ENCODE results near the gene IGFL4. TPM values are rescaled to one million over a fixed set of nuclear protein-coding genes. Genes with fewer than 3 reads are reported as not detected.

Gene IGFL4
- polyA plus RNA-seq, 3 donors = 0.28 to 1.3 (median 0.97) TPM

- DNase-seq = peak; percentile 100
Measured at GRCh38 chr19:45994998-45995714, 45.6 kb downstream of the IGFL4 start, which contains the start of gene CCDC61. Gene CCDC61 (plus strand): TSS chr19:45995467. CDS start chr19:46003019, 7,552 bp downstream.

GRCh38 chr19:45994456-45994997 lies 46.3 kb downstream of the IGFL4 start:
- DNase-seq = no peak

- DNase-seq = no peak
Measured at GRCh38 chr19:45990113-45990728, 50.6 kb downstream of the IGFL4 start.

Other genes with a start within 250 kb of the IGFL4 start
- gene DMWD, start 248.2 kb downstream of the IGFL4 start, polyA plus RNA-seq (ENCODE audit: insufficient read length in 3 of 3) = 10 to 100 TPM; 36.1 to 47.1 (median 41.3) TPM
- not detected for gene RSPH6A, start 225.7 kb downstream of the IGFL4 start, polyA plus RNA-seq (ENCODE audit: insufficient read length in 3 of 3)
- 10 to 100 TPM; 60.4 to 72.1 (median 66.5) TPM for gene SYMPK, start 177.9 kb downstream of the IGFL4 start, polyA plus RNA-seq (ENCODE audit: insufficient read length in 3 of 3)
- under 1 TPM; 0.15 to 0.26 (median 0.21) TPM for gene FOXA3, start 176.7 kb downstream of the IGFL4 start, polyA plus RNA-seq (ENCODE audit: insufficient read length in 3 of 3)
- gene IRF2BP1, start 154.9 kb downstream of the IGFL4 start, polyA plus RNA-seq (ENCODE audit: insufficient read length in 3 of 3) = 10 to 100 TPM; 20.3 to 32.8 (median 27.2) TPM
- gene MYPOP, start 138.4 kb downstream of the IGFL4 start, polyA plus RNA-seq (ENCODE audit: insufficient read length in 3 of 3) = 1 to 10 TPM; 4.9 to 6.5 (median 5.7) TPM
- gene NANOS2, start 126.2 kb downstream of the IGFL4 start, polyA plus RNA-seq (ENCODE audit: insufficient read length in 3 of 3) = not detected
- 1 to 10 TPM; 3.6 to 5.3 (median 4.4) TPM for gene NOVA2, start 67.1 kb downstream of the IGFL4 start, polyA plus RNA-seq (ENCODE audit: insufficient read length in 3 of 3)
- gene CCDC61, start 45.5 kb downstream of the IGFL4 start, polyA plus RNA-seq (ENCODE audit: insufficient read length in 3 of 3) = 10 to 100 TPM; 13.8 to 14.8 (median 14.1) TPM
- 1 to 10 TPM in 1 of 3 donors, under 1 TPM in 2; 0.78 to 1.1 (median 0.84) TPM for gene PGLYRP1, start 17.9 kb downstream of the IGFL4 start, polyA plus RNA-seq (ENCODE audit: insufficient read length in 3 of 3)
- not detected for gene IGFL3, start 83.7 kb upstream of the IGFL4 start, polyA plus RNA-seq (ENCODE audit: insufficient read length in 3 of 3)
- gene IGFL2, start 107.2 kb upstream of the IGFL4 start, polyA plus RNA-seq (ENCODE audit: insufficient read length in 3 of 3) = under 1 TPM in 2 of 3 donors, not detected in 1; 0.12 to 0.18 TPM
- not detected for gene IGFL1, start 188.7 kb upstream of the IGFL4 start, polyA plus RNA-seq (ENCODE audit: insufficient read length in 3 of 3)

Data from renal pelvis (tissue), 4 donors.